ENCODE data around the gene NRXN3. TPM values are rescaled to one million over a fixed set of nuclear protein-coding genes. Genes with fewer than 3 reads are reported as not detected.
"Not testable (repeated sequence)": the region's sequence is repeated elsewhere in the genome, so short reads cannot be mapped to it uniquely, and the experiment has no call there.

NRXN3 gene
- total RNA-seq, 1 experiment from 2014 or later: 1.1 TPM

DNA sequence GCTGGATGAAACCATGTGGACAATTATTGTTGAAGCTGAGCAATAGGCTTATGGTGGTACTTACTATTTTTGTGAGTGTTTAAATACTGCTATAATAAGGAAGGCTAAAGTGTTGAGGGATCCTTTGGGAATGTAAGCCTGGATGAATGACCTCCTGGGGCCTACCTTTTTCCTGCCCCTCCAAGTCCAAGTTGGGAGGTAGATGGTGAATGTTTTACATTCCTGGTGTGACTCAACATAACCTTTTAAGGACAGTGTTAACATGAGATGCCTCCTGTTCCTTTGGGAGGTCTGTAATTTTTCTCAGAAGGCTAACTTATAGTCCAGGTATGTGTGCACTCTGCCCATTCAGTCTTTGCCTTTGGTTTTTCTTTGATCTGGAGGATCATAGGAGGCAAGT lies 315.9 kb downstream of the NRXN3 start:
- no peak for DNase-seq (ENCODE audit: low read depth)

DNA sequence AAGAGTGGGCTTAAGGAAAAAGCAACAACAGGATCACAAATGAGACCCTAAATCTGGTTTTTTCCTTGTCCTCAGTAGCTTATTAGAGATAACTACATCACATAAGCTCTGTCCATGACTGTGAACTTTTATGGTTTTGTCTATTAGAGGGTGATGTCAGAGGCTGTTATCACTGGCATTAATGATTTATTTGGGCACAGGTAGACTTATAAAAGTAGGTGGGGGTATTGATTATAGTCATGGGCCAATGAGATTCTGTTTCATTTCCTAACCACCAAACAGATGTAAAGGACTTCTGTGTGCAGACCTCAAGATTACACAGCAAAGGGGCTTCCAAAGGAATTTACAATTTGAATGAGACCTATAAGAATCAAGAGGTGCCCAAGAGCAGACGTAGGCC lies 316.4 kb downstream of the NRXN3 start:
- DNase-seq (ENCODE audit: low read depth): no peak

DNA sequence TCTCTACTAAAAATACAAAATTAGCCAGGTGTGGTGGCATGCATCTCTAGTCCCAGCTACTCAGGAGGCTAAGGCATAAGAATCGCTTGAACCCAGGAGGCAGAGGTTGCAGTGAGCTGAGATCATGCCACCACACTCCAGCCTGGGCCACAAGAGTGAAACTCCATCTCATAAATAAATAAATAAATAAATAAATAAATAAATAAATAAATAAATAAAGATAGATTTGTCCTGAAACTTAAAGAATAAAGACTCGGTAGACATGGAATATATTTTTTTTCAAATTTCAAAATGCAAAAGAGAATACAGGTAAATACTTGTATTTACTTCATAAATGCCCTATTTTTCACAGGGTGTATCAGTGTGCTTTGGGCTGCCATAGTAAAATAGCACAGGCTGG lies 317.4 kb downstream of the NRXN3 start:
- DNase-seq (ENCODE audit: low read depth): not testable (repeated sequence)

DNA sequence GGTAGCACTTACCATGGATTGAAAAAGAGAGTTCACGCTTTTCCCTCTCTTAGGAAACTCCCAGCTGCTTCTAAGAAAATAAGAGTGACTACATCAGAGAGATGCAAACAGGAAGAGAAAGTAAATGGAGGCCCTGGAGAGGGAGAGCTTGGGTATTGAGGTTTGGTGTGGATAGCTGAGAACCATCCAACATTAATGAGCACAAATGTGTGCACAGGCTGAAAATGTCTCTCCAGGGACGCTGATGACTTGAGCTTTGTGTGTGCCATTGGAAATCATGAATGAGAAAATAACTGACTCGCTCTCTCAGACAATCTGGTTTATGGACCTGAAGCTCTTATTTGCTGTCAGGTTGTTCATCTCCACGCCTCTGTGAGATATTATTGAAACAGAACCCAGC lies 318.8 kb downstream of the NRXN3 start:
- DNase-seq (ENCODE audit: low read depth): no peak

DNA sequence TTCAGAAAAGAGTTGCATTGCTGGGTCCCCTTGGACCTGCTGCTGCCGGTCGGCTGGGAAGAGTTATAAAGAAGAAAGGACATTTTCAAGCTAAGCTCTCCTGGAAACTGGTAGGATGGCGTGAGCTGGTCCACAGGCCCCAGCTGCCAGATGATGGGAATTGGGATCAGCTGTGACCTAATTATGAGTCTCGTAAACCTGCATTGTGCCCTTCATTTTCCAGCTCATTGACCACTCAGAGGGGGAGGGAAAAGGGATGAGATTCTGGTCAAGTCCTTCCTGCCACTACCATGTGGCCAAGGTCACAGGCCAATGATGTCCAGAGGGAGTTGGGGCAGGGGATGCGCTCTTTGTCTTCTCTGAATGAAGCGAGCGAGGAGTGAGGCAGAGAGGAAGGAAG lies 320.9 kb downstream of the NRXN3 start:
- no peak for DNase-seq (ENCODE audit: low read depth)

DNA sequence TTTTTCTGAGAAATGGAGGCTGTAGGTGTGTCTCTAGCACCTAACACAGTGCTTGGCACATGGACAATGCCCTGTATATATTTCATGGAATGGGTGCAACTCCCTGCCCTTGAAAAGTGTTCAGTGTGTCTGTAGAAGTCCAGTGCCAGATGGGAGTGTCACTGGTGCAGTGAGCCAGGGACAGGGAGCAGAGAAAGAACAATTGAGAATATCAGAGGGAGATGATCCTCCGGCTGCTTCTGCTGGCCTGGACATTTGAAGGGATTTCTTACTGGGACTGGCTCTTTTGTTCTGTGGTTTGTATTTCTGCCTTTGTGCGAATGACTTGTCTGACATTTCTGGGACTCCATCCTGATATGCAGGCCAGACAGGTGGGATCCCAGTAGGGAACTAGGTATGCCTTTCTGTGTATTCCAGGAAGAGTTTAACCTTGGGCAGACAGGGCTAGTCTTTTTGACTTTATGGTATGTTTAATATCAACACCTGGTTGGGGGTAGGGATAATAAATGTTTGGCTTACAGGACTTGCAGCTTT lies 328.0 kb downstream of the NRXN3 start:
- DNase-seq (ENCODE audit: low read depth): no peak

DNA sequence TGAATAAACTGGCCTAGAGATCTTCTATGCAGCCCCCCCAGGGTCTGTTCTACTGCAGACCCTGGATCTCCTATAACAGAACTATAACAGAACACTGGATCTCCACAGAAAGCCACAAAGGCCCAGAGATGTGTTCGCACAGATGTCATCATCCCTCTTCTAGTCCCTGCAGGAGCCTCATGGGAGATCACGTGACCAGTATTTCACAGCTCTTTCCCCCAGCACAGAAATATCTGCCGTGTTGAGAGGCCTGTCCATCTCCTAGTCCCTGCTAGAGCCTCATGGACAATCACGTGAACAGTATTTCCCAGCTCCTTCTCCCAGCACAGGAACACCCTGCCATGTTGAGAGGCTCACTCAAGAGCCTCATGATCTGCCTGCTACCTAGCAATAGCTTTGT lies 331.7 kb downstream of the NRXN3 start:
- no peak for DNase-seq (ENCODE audit: low read depth)

DNA sequence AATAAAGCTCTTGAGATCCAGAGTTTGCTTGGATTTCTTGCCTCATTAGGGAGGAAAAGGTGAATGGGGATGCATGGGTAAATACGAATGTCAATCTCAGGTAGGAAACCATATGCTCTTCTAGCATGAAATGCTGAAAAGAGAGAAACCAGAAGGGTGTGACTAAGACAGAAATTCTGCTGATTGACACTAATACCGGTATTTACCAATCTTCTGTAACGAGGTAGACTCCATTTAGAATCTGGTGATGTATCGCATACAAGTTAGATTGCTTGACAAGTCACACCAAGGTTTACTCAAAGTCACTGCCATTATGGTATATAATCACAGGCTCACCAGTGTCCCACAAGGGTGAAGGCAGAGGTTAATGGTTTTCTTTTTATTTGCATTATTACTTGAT lies 337.9 kb downstream of the NRXN3 start:
- no peak for DNase-seq (ENCODE audit: low read depth)

DNA sequence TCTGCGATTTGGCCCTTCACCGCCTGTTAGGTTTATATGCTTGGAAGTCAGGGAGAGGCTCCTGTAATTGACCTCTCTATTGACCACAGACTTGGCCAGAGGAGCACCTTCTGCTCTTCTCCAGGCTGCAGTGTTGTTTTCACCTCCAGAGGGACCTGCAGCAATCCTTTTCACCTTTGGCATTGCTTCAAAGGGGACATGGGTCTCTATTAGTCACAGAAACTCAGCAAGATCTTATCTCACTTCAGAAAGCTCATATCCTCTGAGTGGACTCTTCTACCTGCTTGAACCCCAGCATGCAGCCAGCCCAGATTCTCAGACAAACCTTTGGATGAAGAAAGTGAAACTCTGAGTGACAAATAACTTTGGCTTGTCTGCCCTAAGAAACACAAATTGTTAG lies 339.3 kb downstream of the NRXN3 start:
- no peak for DNase-seq (ENCODE audit: low read depth)

DNA sequence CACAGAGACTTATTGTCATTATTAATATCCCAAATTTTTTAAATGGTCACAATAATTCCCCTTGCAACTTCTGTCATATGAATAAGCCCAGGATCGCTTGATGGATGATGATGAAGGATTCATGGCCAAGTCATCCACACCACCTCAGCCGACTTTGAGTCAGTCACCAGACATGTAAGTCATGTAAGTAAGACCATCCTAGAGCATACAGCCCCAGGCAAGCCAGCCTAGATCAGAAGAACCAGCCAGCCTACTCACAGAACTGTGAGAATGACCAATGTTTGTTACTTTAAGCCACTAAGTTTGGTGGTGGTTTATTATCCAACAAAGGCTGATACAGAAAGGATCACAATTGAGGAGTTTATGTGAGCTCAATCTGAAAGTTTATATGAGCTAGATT lies 341.8 kb downstream of the NRXN3 start:
- DNase-seq (ENCODE audit: low read depth): no peak

DNA sequence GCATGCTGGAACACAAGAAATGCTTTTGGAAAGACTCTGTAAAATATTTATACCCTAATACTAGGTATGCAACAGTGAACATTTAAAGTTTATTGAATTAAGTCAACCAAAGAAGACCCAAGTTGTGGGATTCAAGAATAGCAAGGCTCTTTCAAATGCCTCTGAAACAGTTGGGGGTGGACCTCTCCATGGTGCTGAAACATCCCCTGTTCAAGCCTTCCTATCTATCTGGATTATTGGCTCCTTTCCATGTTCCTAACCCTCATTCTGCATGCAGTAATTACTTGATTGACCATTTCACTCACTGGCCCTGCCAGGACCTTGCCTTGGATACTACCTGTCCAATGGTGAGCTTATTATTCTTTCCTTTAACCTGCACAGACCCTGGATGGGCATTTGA lies 349.7 kb downstream of the NRXN3 start:
- peak; percentile 14 for DNase-seq (ENCODE audit: low read depth)

DNA sequence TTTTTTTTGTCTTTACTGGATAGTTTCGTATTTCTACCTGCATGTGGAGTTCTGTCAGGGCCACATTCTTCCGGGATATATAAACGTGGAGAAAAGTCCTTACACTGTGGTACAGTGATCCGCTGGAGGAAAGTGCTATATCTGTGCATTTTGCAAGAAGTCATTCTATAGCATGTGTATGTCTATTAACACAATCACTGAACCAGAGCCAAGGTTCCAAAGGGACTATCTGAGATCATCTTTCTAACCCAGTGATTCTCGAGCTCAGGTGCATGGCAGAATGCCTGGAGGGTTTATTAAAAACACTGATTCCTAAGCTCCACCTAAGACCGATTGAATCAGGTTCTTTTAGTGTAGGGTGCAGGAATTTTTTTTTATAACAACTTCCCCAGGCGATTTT lies 354.0 kb downstream of the NRXN3 start:
- no peak for DNase-seq (ENCODE audit: low read depth)

DNA sequence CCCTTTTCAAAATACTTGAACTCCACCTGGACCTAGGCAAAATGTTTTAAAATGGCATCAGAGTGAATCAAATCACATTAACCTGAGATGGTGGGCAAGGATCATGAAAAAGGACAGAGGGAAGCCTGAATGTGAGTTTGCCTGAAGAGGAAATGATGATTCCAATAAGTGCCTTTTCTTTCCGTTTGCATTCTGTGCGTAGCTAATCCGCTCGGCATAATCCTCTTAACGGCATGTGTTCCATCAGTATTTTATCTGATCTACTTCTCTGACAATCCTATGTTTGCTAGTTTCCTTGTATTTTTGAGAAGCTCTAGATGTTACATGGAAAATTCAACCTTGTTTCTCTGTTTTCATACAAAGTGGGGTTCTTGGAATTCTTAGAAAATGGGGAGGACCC lies 354.6 kb downstream of the NRXN3 start:
- no peak for DNase-seq (ENCODE audit: low read depth)

DNA sequence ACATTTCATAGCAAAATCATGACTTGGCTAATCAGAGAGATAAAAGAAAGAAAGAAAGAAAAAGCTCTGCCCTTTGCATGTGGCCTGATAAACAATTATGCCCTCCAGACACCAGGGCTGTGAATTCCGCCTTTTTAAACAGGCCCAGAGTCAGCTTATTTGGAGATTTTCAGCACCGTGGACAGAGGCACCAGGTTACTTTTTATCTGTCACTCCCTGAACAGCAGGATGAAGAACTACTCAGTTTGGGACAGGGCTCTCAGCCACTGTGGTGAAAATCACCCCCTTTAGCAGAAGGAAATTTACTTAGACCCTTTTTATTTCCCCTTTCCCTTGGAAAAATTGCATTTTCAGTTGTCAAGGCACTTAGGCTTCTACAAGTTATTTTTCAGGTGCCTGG lies 359.9 kb downstream of the NRXN3 start:
- DNase-seq (ENCODE audit: low read depth): peak; percentile 3

DNA sequence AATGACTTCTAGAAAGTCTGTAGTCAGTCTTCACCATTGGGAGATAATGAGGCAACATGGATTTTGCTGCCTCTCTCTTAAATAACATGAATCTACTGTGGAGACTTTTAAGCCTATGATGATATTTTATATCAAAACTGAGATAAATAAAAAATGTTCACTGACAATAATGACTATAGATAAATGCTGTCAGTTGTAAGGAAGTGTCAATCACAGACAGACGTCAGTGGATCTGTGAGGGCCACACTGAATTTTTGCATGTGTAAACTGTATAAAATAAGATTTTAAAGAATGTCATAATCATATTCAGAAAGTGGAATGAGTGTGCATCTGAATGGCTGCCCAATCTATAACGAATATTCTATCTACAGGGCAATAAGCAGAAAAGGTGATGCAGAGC lies 364.0 kb downstream of the NRXN3 start:
- DNase-seq (ENCODE audit: low read depth): no peak

DNA sequence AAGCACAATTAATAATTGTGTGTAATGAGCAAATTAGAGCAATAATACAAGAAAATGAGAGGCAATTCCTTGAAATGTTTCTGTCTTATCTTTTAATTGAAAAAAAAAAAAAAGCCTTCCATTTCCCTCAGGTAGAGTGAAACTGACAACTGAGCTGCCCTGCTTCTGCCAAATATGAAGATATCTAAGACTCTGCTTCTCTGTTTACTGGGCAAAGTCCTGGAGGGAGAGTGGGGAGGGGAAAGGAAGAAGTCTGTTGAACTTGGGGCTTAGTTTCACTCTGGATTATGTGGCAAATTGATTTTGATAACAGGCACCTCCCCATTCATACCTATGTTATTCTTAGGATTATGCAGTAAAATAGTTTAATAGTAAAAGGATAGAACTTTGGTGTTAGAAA lies 364.9 kb downstream of the NRXN3 start:
- DNase-seq (ENCODE audit: low read depth): no peak

DNA sequence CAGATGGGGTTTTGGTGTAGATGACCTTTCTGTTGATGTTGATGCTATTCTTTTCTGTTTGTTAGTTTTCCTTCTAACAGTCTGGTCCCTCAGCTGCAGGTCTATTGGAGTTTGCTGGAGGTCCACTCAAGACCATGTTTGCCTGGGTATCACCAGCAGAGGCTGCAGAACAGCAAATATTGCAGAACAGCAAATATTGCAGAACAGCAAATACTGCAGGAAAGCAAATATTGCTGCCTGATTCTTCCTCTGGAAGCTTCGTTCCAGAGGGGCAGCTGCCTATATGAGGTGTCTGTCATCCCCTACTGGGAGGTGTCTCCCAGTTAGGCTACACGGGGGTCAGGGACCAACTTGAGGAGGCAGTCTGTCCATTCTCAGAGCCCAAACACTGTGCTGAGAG lies 371.6 kb downstream of the NRXN3 start:
- DNase-seq (ENCODE audit: low read depth): not testable (repeated sequence)

DNA sequence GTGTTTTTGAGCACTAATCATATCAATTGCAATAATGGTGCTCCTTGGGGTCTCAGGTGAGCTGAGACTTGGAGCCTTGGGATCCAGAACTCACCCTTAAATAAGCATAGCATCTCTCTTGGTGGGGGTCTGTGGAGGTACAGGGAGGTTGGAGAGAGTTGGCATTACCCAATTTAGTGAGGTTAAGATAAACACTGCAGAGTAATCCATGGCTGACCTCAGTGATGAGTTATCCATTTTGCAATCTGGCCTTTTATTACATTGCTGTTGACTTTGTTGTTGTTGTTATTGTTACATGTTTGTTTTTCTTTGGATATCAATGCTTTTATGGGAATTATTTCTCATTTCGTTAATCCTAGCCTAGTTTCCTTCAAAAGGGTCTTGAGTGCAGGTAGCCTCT lies 373.3 kb downstream of the NRXN3 start:
- no peak for DNase-seq (ENCODE audit: low read depth)

DNA sequence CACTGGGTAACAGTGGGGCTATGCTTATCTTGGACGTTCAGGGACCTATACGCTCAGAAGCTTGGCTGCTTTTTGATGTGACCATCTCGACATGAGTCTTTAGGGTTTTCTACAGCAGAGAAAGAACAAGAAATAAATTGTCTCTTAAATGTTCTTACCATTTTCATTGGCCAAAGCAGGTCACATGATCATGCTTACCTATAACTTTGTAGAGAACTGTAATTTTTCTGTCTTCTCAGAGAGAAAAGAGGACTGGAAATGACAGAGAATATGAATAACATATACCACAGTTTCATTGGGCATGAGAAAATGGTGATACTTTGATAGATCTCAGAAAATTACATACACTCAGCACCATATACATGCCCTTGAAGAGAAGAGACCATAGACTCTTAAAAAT lies 390.9 kb downstream of the NRXN3 start:
- no peak for DNase-seq (ENCODE audit: low read depth)

DNA sequence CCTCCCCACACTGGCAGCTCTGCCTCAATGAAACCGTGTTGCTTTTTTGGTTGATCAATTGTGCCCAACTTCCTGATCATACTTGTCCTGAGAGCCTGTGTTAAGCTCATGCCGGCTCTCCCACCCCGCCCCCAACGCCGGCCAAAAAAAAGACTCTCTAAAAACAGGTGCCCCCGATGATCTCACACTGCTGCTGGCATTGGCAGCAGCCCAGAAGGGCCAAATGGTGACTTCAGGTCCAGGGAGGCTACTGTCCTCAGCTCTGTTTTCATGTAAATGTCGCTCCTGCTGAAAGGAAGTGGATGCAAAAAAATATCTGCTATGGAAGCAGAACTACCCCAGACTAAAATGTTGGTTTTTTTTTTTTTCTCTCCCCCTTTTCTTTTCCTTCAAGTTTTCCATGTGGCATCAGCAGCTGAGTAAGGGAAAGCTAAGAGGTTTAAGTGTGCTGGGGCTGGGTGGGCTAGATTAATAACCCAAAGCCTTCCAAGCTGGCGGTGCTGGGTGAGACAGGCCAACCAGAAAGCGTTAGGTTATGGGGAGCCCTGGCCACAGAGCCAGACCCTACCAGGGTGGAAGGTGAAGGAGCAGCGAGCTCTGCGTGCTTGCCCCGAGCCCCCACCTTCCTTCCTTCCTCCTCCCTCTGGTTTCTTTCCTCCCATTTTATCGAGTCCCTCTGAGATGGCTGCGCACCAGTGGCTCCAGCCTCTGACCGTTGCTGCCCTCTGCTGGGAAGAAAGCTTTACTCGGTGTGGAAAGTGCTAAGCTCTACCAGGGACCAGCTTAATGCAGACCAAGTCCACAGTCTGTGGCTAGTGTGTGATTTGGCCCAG lies 396.1 kb downstream of the NRXN3 start:
- peak; percentile 48 for DNase-seq (ENCODE audit: low read depth)

DNA sequence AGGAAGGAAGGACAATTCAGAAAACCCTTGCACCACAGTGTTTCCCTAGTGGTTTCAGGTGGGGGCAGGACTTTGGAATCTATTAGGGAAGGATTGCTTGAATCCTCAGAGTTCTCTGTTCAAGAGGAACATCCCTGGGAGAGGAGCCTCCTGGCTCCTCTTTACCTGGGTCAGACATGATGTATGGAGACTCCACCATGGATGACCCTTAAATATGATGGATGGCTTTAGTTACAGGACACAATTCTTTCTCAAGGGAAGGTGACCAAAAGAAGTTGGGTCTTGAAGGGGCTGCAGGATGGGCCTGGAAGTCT lies 396.6 kb downstream of the NRXN3 start:
- DNase-seq (ENCODE audit: low read depth): no peak

DNA sequence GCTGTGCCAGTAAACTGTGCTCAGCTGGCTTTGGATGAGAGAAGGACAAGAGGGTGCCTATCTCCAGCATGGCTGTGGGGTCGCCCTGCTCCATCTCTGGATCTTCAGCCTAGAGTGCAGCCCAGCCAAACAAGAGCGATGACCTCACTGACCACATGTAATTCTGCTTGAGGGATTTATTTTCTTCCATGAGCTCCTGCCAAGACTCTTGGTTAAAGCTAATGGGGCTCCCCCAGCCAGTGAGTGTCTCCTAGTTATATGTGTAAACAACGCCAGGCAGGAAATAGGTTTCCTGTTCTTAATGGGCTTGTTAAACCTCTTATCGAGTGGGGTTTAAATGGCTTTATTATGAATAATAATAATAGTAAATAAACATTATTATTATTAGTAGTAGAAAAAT lies 397.2 kb downstream of the NRXN3 start:
- DNase-seq (ENCODE audit: low read depth): peak; percentile 41

DNA sequence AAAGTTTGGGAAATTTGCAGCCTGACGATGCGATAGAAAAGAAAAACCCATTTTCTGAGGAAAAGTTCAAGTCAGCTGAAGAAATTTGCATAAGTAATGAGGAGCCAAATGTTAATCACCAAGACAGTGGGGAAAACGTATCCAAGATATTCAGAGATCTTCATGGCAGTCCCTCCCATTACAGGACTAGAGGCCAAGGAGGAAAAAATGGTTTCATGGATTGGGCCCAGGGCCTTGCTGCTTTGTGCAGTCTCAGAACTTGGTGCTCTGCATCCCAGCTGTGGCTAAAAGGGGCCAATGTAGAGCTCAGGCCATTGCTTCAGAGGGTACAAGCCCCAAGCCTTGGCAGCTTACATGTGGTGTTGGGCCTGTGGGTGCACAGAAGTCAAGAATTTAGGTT lies 403.6 kb downstream of the NRXN3 start:
- not testable (repeated sequence) for DNase-seq (ENCODE audit: low read depth)

All from M059J (cell line).